ENCODE measurements around the gene RTP4.
"Not testable (repeated sequence)": the region's sequence is repeated elsewhere in the genome, so short reads cannot be mapped to it uniquely, and the experiment has no call there.

The RTP4 gene

GRCh38 chr3:187370051-187370450, 1.9 kb downstream of the RTP4 start:
- DNase-seq = no peak

GRCh38 chr3:187375581-187375980, 7.4 kb downstream of the RTP4 start:
- no peak for DNase-seq

GRCh38 chr3:187377842-187378241, 9.7 kb downstream of the RTP4 start:
- DNase-seq = no peak

GRCh38 chr3:187382609-187383151, 14.5 kb downstream of the RTP4 start:
- DNase-seq = no peak

GRCh38 chr3:187383246-187383645, 15.1 kb downstream of the RTP4 start:
- DNase-seq = no peak

- DNase-seq = no peak
Observed at GRCh38 chr3:187385296-187385695, 17.1 kb downstream of the RTP4 start.

GRCh38 chr3:187396661-187397060, 28.5 kb downstream of the RTP4 start:
- DNase-seq = no peak

GRCh38 chr3:187398955-187399354, 30.8 kb downstream of the RTP4 start:
- no peak for DNase-seq

GRCh38 chr3:187400756-187401155, 32.6 kb downstream of the RTP4 start:
- no peak for DNase-seq

GRCh38 chr3:187401856-187402255, 33.7 kb downstream of the RTP4 start:
- no peak for DNase-seq

- peak; percentile 94 for DNase-seq
Observed at GRCh38 chr3:187403768-187404288, 35.6 kb downstream of the RTP4 start.

- DNase-seq = no peak
Observed at GRCh38 chr3:187406927-187407326, 38.7 kb downstream of the RTP4 start.

- DNase-seq = not testable (repeated sequence)
Observed at GRCh38 chr3:187411991-187412781, 44.0 kb downstream of the RTP4 start.

Measured in fibroblast of upper back skin (primary cell).